Esophagus squamous epithelium (tissue), 4 donors: Measurements from ENCODE around the gene STK11.

ENCODE experiments used
- POLR2A ChIP-seq, 4 donors: fragments of 450-650 bp; IDR thresholded peaks; one replicate each; pipeline ENCODE4 v1.6.1; 2017; ENCODE audit warnings: antibody characterized with exemption in 4 of 4, mild to moderate bottlenecking in 4 of 4, moderate library complexity in 3 of 4
- TF ChIP-seq, protein P1 (sequence below), 6 experiments: fragments of 450-650 bp in 4 of 6; fragments of 200-600 bp in 2 of 6; sonication (generic) in 2 of 6; IDR thresholded peaks; one replicate each; pipeline ENCODE4 v1.5.1; 2016 to 2019; ENCODE audit warnings: antibody characterized with exemption in 6 of 6, mild to moderate bottlenecking in 4 of 6, moderate library complexity in 4 of 6

DNA sequence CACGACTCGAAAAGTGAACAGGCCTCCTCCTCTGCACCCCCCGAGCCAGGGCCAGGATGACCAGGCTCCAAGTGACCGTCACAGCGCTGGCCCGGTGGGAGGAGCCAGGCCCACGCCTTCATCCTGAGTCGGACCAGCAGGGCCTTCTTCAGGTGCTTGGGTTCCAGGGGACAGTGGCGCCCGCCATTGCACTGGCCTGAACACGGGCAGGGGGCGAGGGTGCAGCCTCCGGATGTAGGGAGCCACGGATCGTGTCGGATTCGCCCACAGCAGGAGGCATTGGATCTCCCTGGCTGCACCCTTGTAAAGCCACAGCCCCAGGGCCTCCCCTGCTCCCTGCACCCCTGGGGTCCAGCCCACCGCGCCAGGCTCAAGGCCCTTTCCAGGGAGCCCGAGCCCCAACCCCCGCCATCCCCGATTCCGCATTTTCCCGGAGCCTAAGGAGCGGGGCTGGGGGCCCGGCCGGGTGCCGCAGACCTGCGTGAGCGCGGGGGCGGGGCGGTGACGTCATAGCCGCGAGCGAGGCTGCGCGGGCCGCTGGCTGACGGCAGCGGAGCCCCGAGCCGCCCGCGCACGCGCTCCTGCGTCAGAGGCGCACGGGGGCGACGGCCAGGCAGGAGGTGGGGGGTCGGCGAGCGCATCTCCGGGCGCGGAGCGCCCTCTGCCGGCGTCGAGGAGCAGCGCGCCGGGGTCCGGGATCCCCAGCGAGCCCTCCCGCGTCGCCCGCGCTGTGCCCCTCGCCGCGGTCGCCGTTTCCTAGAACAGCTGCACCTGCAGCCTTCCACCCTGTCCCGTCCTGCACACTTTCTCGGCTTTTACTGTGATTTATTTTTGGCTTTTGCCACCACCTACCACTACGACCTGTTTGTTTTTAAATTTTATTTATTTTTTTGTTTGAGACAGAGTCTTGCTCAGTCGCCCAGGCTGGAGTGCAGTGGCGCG lies 34.5 kb downstream of the STK11 start:
- TF ChIP-seq POLR2A (IDR thresholded peaks at IDR 0.05): no peak
- TF ChIP-seq, protein P1, sequence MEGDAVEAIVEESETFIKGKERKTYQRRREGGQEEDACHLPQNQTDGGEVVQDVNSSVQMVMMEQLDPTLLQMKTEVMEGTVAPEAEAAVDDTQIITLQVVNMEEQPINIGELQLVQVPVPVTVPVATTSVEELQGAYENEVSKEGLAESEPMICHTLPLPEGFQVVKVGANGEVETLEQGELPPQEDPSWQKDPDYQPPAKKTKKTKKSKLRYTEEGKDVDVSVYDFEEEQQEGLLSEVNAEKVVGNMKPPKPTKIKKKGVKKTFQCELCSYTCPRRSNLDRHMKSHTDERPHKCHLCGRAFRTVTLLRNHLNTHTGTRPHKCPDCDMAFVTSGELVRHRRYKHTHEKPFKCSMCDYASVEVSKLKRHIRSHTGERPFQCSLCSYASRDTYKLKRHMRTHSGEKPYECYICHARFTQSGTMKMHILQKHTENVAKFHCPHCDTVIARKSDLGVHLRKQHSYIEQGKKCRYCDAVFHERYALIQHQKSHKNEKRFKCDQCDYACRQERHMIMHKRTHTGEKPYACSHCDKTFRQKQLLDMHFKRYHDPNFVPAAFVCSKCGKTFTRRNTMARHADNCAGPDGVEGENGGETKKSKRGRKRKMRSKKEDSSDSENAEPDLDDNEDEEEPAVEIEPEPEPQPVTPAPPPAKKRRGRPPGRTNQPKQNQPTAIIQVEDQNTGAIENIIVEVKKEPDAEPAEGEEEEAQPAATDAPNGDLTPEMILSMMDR (IDR thresholded peaks at IDR 0.05): peak; percentile 77 to 99 (median 96)
